Neural cell (in vitro differentiated cells): Measurements from ENCODE around the gene MKRN2. TPM values are rescaled to one million over a fixed set of nuclear protein-coding genes. Genes with fewer than 3 reads are reported as not detected.

Source experiments
- H2AFZ ChIP-seq: fragments of 200-600, 300-800 bp; sonication (generic), shearing (Covaris generic); 2 replicates; pipeline ENCODE4 v1.6.0; 2014; ENCODE audit warnings: low read depth, mild to moderate bottlenecking, antibody characterized with exemption, low read length, moderate library complexity
- H3F3A ChIP-seq: fragments of 200-600 bp; shearing (Covaris generic); 2 replicates; pipeline ENCODE4 v1.6.1; 2016; ENCODE audit warnings: mild to moderate bottlenecking, moderate library complexity, mixed read lengths, antibody characterized with exemption, low read length; ENCODE audit not compliant: insufficient read depth, poor library complexity, severe bottlenecking
- H3K27ac ChIP-seq: fragments of 200-600, 300-800 bp; sonication (generic), shearing (Covaris generic); 2 replicates; pipeline ENCODE4 v1.5.1; 2014; ENCODE audit warnings: mild to moderate bottlenecking, low read length, moderate library complexity
- H3K27me3 ChIP-seq: fragments of 300-800, 200-600 bp; sonication (generic), shearing (Covaris generic); 2 replicates; pipeline ENCODE4 v1.6.0; 2014; ENCODE audit warnings: mild to moderate bottlenecking, low read depth, low read length, moderate library complexity; ENCODE audit not compliant: insufficient read depth
- H3K36me3 ChIP-seq: fragments of 300-800, 200-600 bp; sonication (generic), shearing (Covaris generic); 2 replicates; pipeline ENCODE4 v1.5.1; 2014; ENCODE audit warnings: mild to moderate bottlenecking, antibody characterized with exemption, low read length, moderate library complexity; ENCODE audit not compliant: insufficient read depth
- H3K4me2 ChIP-seq: fragments of 300-800, 200-600 bp; sonication (generic), shearing (Covaris generic); 2 replicates; pipeline ENCODE4 v1.6.0; 2014; ENCODE audit warnings: mild to moderate bottlenecking, low read length
- H3K4me3 ChIP-seq: fragments of 300-800, 200-600 bp; sonication (generic), shearing (Covaris generic); 2 replicates; pipeline ENCODE4 v1.5.1; 2014; ENCODE audit warnings: mild to moderate bottlenecking, low read length, moderate library complexity
- H3K79me2 ChIP-seq: fragments of 200-600 bp; shearing (Covaris generic); replicated peaks from 2 replicates; pipeline ENCODE4 v1.6.0; 2014; ENCODE audit warnings: mild to moderate bottlenecking, low read length, moderate library complexity; ENCODE audit not compliant: insufficient read depth
- H3K9ac ChIP-seq: fragments of 300-800, 200-600 bp; sonication (generic), shearing (Covaris generic); 2 replicates; pipeline ENCODE4 v1.6.1; 2016; ENCODE audit warnings: mild to moderate bottlenecking, low read length, mixed read lengths
- H3K9me2 ChIP-seq: fragments of 200-600 bp; shearing (Covaris generic); 2 replicates; pipeline ENCODE4 v1.6.1; 2016; ENCODE audit warnings: mild to moderate bottlenecking, low read length, mixed read lengths; ENCODE audit not compliant: insufficient read depth
- H3K9me3 ChIP-seq: fragments of 200-600, 300-800 bp; sonication (generic), shearing (Covaris generic); 2 replicates; pipeline ENCODE4 v1.6.1; 2016; ENCODE audit warnings: mild to moderate bottlenecking, mixed run types, low read length, moderate library complexity, mixed read lengths
- H4K20me1 ChIP-seq: fragments of 200-600 bp; shearing (Covaris generic); 2 replicates; pipeline ENCODE4 v1.6.1; 2016; ENCODE audit warnings: mild to moderate bottlenecking, mixed run types; ENCODE audit not compliant: insufficient read depth
- CTCF ChIP-seq: fragments of 450-650 bp; IDR thresholded peaks from 2 replicates; pipeline ENCODE4 v1.5.1; 2014; ENCODE audit warnings: antibody characterized with exemption, mild to moderate bottlenecking, moderate library complexity; ENCODE audit not compliant: poor library complexity, severe bottlenecking
- EP300 ChIP-seq: fragments of 450-650 bp; conservative IDR thresholded peaks from 2 replicates; pipeline ENCODE4 v1.6.1; 2014; ENCODE audit warnings: antibody characterized with exemption, mild to moderate bottlenecking, moderate library complexity; ENCODE audit not compliant: poor library complexity, severe bottlenecking
- EZH2 ChIP-seq: fragments of 200-600, 300-800 bp; shearing (Covaris generic), sonication (generic); IDR thresholded peaks from 2 replicates; pipeline ENCODE4 v1.6.1; 2014; ENCODE audit warnings: antibody characterized with exemption, low read length, borderline replicate concordance, mild to moderate bottlenecking; ENCODE audit not compliant: insufficient read depth, poor library complexity, severe bottlenecking
- MXI1 ChIP-seq: fragments of 450-650 bp; conservative IDR thresholded peaks from 2 replicates; pipeline ENCODE4 v1.6.1; 2014; ENCODE audit warnings: antibody characterized with exemption, mild to moderate bottlenecking; ENCODE audit not compliant: poor library complexity, severe bottlenecking
- POLR2AphosphoS5 ChIP-seq: IDR thresholded peaks from 2 replicates; pipeline ENCODE4 v1.6.1; 2012
- RAD21 ChIP-seq: fragments of 450-650 bp; conservative IDR thresholded peaks from 2 replicates; pipeline ENCODE4 v1.6.1; 2014; ENCODE audit warnings: antibody characterized with exemption, mild to moderate bottlenecking, moderate library complexity
- SMC3 ChIP-seq: fragments of 450-650 bp; conservative IDR thresholded peaks from 2 replicates; pipeline ENCODE4 v1.6.1; 2014; ENCODE audit warnings: antibody characterized with exemption, mild to moderate bottlenecking, moderate library complexity; ENCODE audit not compliant: poor library complexity
- TAF1 ChIP-seq: IDR thresholded peaks from 2 replicates; pipeline ENCODE4 v1.6.1; 2012; ENCODE audit warnings: low read depth
- polyA plus RNA-seq: library from polyadenylated mRNA; depleted of rRNA; stranded (reverse); fragments of >200 nt; gene quantifications from 2 replicates; pipeline ENCODE4 v1.2.3, GENCODE V29; 2014
- TF ChIP-seq, protein P1 (sequence below): IDR thresholded peaks from 2 replicates; pipeline ENCODE4 v1.6.1; 2012; ENCODE audit warnings: borderline replicate concordance

The MKRN2 gene
- polyA plus RNA-seq, 1 donor from 2014 or later = 47.6 TPM

- peaks cover 55% of the 10 kb centered on the region for H3K79me2 ChIP-seq
- H3F3A ChIP-seq = no peaks in the 10 kb centered on the region
- no peak overlapping the region for H3K4me3 ChIP-seq
- H3K9me2 ChIP-seq = no peaks in the 10 kb centered on the region
- H4K20me1 ChIP-seq = no peaks in the 10 kb centered on the region
- H3K27me3 ChIP-seq = no peaks in the 10 kb centered on the region
- H3K9me3 ChIP-seq = no peaks in the 10 kb centered on the region
- H3K36me3 ChIP-seq = no peaks in the 10 kb centered on the region
- no peak overlapping the region for H3K9ac ChIP-seq
- no peak for TF ChIP-seq SMC3
- no peak for TF ChIP-seq RAD21
- TF ChIP-seq POLR2AphosphoS5 = no peak
- no peak for TF ChIP-seq CTCF
- no peak for TF ChIP-seq EZH2
- no peak for TF ChIP-seq TAF1
- TF ChIP-seq, protein P1, sequence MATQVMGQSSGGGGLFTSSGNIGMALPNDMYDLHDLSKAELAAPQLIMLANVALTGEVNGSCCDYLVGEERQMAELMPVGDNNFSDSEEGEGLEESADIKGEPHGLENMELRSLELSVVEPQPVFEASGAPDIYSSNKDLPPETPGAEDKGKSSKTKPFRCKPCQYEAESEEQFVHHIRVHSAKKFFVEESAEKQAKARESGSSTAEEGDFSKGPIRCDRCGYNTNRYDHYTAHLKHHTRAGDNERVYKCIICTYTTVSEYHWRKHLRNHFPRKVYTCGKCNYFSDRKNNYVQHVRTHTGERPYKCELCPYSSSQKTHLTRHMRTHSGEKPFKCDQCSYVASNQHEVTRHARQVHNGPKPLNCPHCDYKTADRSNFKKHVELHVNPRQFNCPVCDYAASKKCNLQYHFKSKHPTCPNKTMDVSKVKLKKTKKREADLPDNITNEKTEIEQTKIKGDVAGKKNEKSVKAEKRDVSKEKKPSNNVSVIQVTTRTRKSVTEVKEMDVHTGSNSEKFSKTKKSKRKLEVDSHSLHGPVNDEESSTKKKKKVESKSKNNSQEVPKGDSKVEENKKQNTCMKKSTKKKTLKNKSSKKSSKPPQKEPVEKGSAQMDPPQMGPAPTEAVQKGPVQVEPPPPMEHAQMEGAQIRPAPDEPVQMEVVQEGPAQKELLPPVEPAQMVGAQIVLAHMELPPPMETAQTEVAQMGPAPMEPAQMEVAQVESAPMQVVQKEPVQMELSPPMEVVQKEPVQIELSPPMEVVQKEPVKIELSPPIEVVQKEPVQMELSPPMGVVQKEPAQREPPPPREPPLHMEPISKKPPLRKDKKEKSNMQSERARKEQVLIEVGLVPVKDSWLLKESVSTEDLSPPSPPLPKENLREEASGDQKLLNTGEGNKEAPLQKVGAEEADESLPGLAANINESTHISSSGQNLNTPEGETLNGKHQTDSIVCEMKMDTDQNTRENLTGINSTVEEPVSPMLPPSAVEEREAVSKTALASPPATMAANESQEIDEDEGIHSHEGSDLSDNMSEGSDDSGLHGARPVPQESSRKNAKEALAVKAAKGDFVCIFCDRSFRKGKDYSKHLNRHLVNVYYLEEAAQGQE = no peak
- no peak for TF ChIP-seq EP300
- TF ChIP-seq MXI1 = no peak
- H2AFZ ChIP-seq = no peak overlapping the region
- no peak overlapping the region for H3K4me2 ChIP-seq
- H3K27ac ChIP-seq = no peak overlapping the region
Measured at GRCh38 chr3:12620305-12620704, 63.4 kb downstream of the MKRN2 start.

GRCh38 chr3:12620729-12621128 lies 63.8 kb downstream of the MKRN2 start:
- Histone ChIP-seq H3K79me2 (peaks cover 59% of the 10 kb centered on the region), H2AFZ (no peak overlapping the region), H3K27me3 (no peaks in the 10 kb centered on the region), H3K4me2 (no peak overlapping the region), H3K36me3 (no peaks in the 10 kb centered on the region), H4K20me1 (no peaks in the 10 kb centered on the region), H3F3A (no peaks in the 10 kb centered on the region), H3K27ac (no peak overlapping the region), H3K9ac (no peak overlapping the region), H3K4me3 (no peak overlapping the region), H3K9me2 (no peaks in the 10 kb centered on the region), H3K9me3 (no peaks in the 10 kb centered on the region)
- TF ChIP-seq POLR2AphosphoS5 = no peak
- no peak for TF ChIP-seq EZH2
- TF ChIP-seq, protein P1 = no peak
- TF ChIP-seq MXI1 = no peak
- TF ChIP-seq SMC3 = no peak
- TF ChIP-seq RAD21 = no peak
- TF ChIP-seq CTCF = no peak
- no peak for TF ChIP-seq TAF1
- TF ChIP-seq EP300 = no peak
